ENCODE measurements around the gene ENPP5. TPM values are rescaled to one million over a fixed set of nuclear protein-coding genes. Genes with fewer than 3 reads are reported as not detected.

ENPP5 gene
- polyA plus RNA-seq, 1 donor (not counting 4 experiments of a cell fraction or from before 2014, with no cell fraction given): 0.07 TPM

GRCh38 chr6:46118157-46118556 lies 52.6 kb downstream of the ENPP5 start:
- Histone ChIP-seq H3K4me1 (ENCODE audit: control insufficient read depth, extremely low read depth, insufficient read depth, low read length) (no peaks in the 10 kb centered on the region), H3K27ac (ENCODE audit: control insufficient read depth, insufficient read depth, low read length) (no peak overlapping the region), H3K36me3 (ENCODE audit: control insufficient read depth in 2 of 2, extremely low read depth in 1 of 2, insufficient read depth in 2 of 2, low read length in 2 of 2) (no peaks in the 10 kb centered on the region), H3K79me2 (ENCODE audit: control insufficient read depth, insufficient read depth, low read length) (no peaks in the 10 kb centered on the region), H4K20me1 (ENCODE audit: control insufficient read depth, extremely low read depth, insufficient read depth, low read length) (no peaks in the 10 kb centered on the region), H3K9ac (ENCODE audit: control insufficient read depth, extremely low read depth, insufficient read depth, low read length) (no peak overlapping the region), H2AFZ (ENCODE audit: control insufficient read depth, low read length) (no peak overlapping the region), H3K4me3 (ENCODE audit: control insufficient read depth in 2 of 3, extremely low read depth in 1 of 3, insufficient read depth in 2 of 3, low read depth in 1 of 3, low read length in 3 of 3) (no peak overlapping the region), H3K9me3 (ENCODE audit: control insufficient read depth, low read depth, low read length) (no peaks in the 10 kb centered on the region), H3K9me1 (ENCODE audit: control insufficient read depth, extremely low read depth, insufficient read depth, low read length) (no peaks in the 10 kb centered on the region), H3K4me2 (ENCODE audit: control insufficient read depth, extremely low read depth, insufficient read depth, low read depth, low read length) (no peak overlapping the region), H3K27me3 (ENCODE audit: control insufficient read depth, extremely low read depth, insufficient read depth, low read length) (no peaks in the 10 kb centered on the region)
- DNase-seq (ENCODE audit: low read depth, low spot score) (no peak), FAIRE-seq (no peak)
- dilution Hi-C loops (cut with MboI; ENCODE audit: extremely low pct_ligation_motif_present, low sequenced_read_pairs): no loop called here
- TF ChIP-seq CTCF (optimal IDR thresholded peaks at IDR 0.05 in 1 of 3, IDR thresholded peaks at IDR 0.05 in 1 of 3, conservative IDR thresholded peaks at IDR 0.05 in 1 of 3; ENCODE audit: extremely low read depth in 1 of 3, insufficient read depth in 2 of 3, low read length in 3 of 3): no peak
- no peak for TF ChIP-seq EZH2 (IDR thresholded peaks at IDR 0.05; ENCODE audit: low read length)

GRCh38 chr6:46116289-46116688 lies 54.5 kb downstream of the ENPP5 start:
- DNase-seq (ENCODE audit: low read depth, low spot score) (no peak), FAIRE-seq (no peak)
- dilution Hi-C loops (cut with MboI; ENCODE audit: extremely low pct_ligation_motif_present, low sequenced_read_pairs): no loop called here
- Histone ChIP-seq H3K36me3 (ENCODE audit: control insufficient read depth in 2 of 2, extremely low read depth in 1 of 2, insufficient read depth in 2 of 2, low read length in 2 of 2) (no peaks in the 10 kb centered on the region), H3K9ac (ENCODE audit: control insufficient read depth, extremely low read depth, insufficient read depth, low read length) (no peak overlapping the region), H3K9me3 (ENCODE audit: control insufficient read depth, low read depth, low read length) (no peaks in the 10 kb centered on the region), H2AFZ (ENCODE audit: control insufficient read depth, low read length) (no peak overlapping the region), H3K4me3 (ENCODE audit: control insufficient read depth in 2 of 3, extremely low read depth in 1 of 3, insufficient read depth in 2 of 3, low read depth in 1 of 3, low read length in 3 of 3) (no peak overlapping the region), H3K27me3 (ENCODE audit: control insufficient read depth, extremely low read depth, insufficient read depth, low read length) (no peaks in the 10 kb centered on the region), H3K4me2 (ENCODE audit: control insufficient read depth, extremely low read depth, insufficient read depth, low read depth, low read length) (no peak overlapping the region), H4K20me1 (ENCODE audit: control insufficient read depth, extremely low read depth, insufficient read depth, low read length) (no peaks in the 10 kb centered on the region), H3K9me1 (ENCODE audit: control insufficient read depth, extremely low read depth, insufficient read depth, low read length) (no peaks in the 10 kb centered on the region), H3K4me1 (ENCODE audit: control insufficient read depth, extremely low read depth, insufficient read depth, low read length) (no peaks in the 10 kb centered on the region), H3K79me2 (ENCODE audit: control insufficient read depth, insufficient read depth, low read length) (no peaks in the 10 kb centered on the region), H3K27ac (ENCODE audit: control insufficient read depth, insufficient read depth, low read length) (no peak overlapping the region)
- TF ChIP-seq EZH2 (IDR thresholded peaks at IDR 0.05; ENCODE audit: low read length): no peak
- TF ChIP-seq CTCF (optimal IDR thresholded peaks at IDR 0.05 in 1 of 3, IDR thresholded peaks at IDR 0.05 in 1 of 3, conservative IDR thresholded peaks at IDR 0.05 in 1 of 3; ENCODE audit: extremely low read depth in 1 of 3, insufficient read depth in 2 of 3, low read length in 3 of 3): no peak
